Natural killer cell (primary cell): ENCODE results near the gene ATP6V0B. TPM values are rescaled to one million over a fixed set of nuclear protein-coding genes. Genes with fewer than 3 reads are reported as not detected.

Source experiments
- ATAC-seq, 3 donors: fragments of 150-1000 bp in 2 of 3; fragments of 200-7000 bp in 1 of 3; cut with Tn5 transposase; 1 replicate in 1 of 3; 2 replicates in 2 of 3; pipeline ENCODE4 v1.10.0; 2021; ENCODE audit warnings: mild to moderate bottlenecking in 2 of 3, moderate library complexity in 2 of 3
- DNase-seq, 2 donors: peaks; one replicate each; pipeline versions ENCODE4 v3.0.0 to v3.0.0-alpha.2; 2013 to 2021; ENCODE audit warnings: mixed read lengths in 1 of 2
- H3K27ac ChIP-seq: one replicate; pipeline ENCODE4 v1.5.1; 2013; ENCODE audit warnings: mild to moderate bottlenecking, low read length
- H3K27me3 ChIP-seq: one replicate; pipeline ENCODE4 v1.6.1; 2013; ENCODE audit warnings: low read length; ENCODE audit not compliant: control insufficient read depth, insufficient read depth
- H3K36me3 ChIP-seq: one replicate; pipeline ENCODE4 v1.6.1; 2013; ENCODE audit warnings: low read length; ENCODE audit not compliant: control insufficient read depth, insufficient read depth
- H3K4me1 ChIP-seq: one replicate; pipeline ENCODE4 v1.6.1; 2013; ENCODE audit warnings: low read length; ENCODE audit not compliant: control insufficient read depth, insufficient read depth
- H3K4me3 ChIP-seq: one replicate; pipeline ENCODE4 v1.5.1; 2013; ENCODE audit warnings: low read length
- H3K9me3 ChIP-seq: one replicate; pipeline ENCODE4 v1.6.1; 2013; ENCODE audit warnings: low read length; ENCODE audit not compliant: control insufficient read depth, insufficient read depth
- H3K27ac Mint-ChIP-seq, 2 donors: one replicate each; pipeline ENCODE4 v1.8.0; 2022; ENCODE audit warnings: mild to moderate bottlenecking in 2 of 2, mixed read lengths in 2 of 2, moderate library complexity in 1 of 2
- H3K27me3 Mint-ChIP-seq, 2 donors: one replicate each; pipeline ENCODE4 v1.8.0; 2022; ENCODE audit warnings: low read depth in 2 of 2, mixed read lengths in 2 of 2
- H3K36me3 Mint-ChIP-seq: one replicate; pipeline ENCODE4 v1.8.0; 2022; ENCODE audit warnings: mixed read lengths
- H3K4me1 Mint-ChIP-seq, 2 donors: one replicate each; pipeline ENCODE4 v1.8.0; 2022; ENCODE audit warnings: mixed read lengths in 2 of 2
- H3K4me3 Mint-ChIP-seq: one replicate; pipeline ENCODE4 v1.8.0; 2022; ENCODE audit warnings: mild to moderate bottlenecking, moderate library complexity, mixed read lengths
- H3K9me3 Mint-ChIP-seq, 2 donors: one replicate each; pipeline ENCODE4 v1.8.0; 2022; ENCODE audit warnings: mixed read lengths in 2 of 2
- WGBS: methylation state at CpG from one replicate; pipeline ENCODE4 v1.1.7; 2013; ENCODE audit warnings: missing lambda C conversion rate; ENCODE audit not compliant: insufficient coverage; 5-methylcytosine and 5-hydroxymethylcytosine counted together
- intact Hi-C: fragments of 100-400 bp; cut with micrococcal nuclease; formaldehyde crosslinking; loops from one replicate; pipeline ENCODE4 v1.14.2; 2022
- total RNA-seq, 4 donors: library from RNA; stranded (reverse); fragments of 120-200 nt in 1 of 4; gene quantifications; one replicate each; pipeline versions ENCODE4 v1.2.3 to v1.2.4, GENCODE V29; 2013 to 2022
- TF ChIP-seq, protein P1 (sequence below): fragments of 200-600 bp; IDR thresholded peaks from one replicate; pipeline ENCODE4 v1.8.0; 2022; ENCODE audit warnings: antibody characterized with exemption

The ATP6V0B gene
- total RNA-seq, 3 donors from 2014 or later (not counting 1 experiment from before 2014, with no cell fraction given) = 76.3 to 115 (median 113) TPM

DNA sequence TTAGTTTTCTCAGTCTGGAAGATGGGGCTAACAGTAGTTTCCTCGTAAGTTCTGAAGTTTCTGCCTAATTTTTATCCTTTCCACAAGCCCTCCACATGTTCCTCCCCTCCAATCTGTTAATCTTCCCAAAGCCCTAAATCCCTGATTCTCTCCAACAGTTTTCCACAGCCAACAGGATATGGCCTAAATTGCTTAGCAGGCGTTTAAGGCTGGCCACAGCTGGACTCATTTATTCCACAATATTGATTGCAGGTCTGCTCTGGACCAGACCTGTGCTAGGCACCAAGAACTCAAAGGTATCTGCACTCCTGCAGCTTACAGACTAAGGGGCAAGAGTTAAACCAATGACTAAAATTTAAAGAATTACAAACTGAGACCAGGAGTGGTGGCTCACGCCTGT is 52.6 kb downstream of the ATP6V0B start:
- Mint-ChIP-seq H3K27me3 (peaks cover 0 to 2% of the 10 kb centered on the region in 2 donors), H3K9me3 (no peaks in the 10 kb centered on the region), H3K4me3 (no peak overlapping the region), H3K27ac (no peak overlapping the region), H3K4me1 (peaks cover 13 to 20% of the 10 kb centered on the region in 2 donors), H3K36me3 (no peaks in the 10 kb centered on the region)
- no peak for DNase-seq
- WGBS = 89% methylated on average over 3 of the region's 3 CpGs
- Histone ChIP-seq H3K27ac (no peak overlapping the region), H3K9me3 (no peaks in the 10 kb centered on the region), H3K27me3 (no peaks in the 10 kb centered on the region), H3K4me1 (peaks cover 23% of the 10 kb centered on the region), H3K4me3 (no peak overlapping the region), H3K36me3 (no peaks in the 10 kb centered on the region)
- ATAC-seq = no peak
- intact Hi-C loops = no loop called here
- TF ChIP-seq, protein P1, sequence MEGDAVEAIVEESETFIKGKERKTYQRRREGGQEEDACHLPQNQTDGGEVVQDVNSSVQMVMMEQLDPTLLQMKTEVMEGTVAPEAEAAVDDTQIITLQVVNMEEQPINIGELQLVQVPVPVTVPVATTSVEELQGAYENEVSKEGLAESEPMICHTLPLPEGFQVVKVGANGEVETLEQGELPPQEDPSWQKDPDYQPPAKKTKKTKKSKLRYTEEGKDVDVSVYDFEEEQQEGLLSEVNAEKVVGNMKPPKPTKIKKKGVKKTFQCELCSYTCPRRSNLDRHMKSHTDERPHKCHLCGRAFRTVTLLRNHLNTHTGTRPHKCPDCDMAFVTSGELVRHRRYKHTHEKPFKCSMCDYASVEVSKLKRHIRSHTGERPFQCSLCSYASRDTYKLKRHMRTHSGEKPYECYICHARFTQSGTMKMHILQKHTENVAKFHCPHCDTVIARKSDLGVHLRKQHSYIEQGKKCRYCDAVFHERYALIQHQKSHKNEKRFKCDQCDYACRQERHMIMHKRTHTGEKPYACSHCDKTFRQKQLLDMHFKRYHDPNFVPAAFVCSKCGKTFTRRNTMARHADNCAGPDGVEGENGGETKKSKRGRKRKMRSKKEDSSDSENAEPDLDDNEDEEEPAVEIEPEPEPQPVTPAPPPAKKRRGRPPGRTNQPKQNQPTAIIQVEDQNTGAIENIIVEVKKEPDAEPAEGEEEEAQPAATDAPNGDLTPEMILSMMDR = no peak

Other genes with a start within 250 kb of the ATP6V0B start
- 1 to 10 TPM in 1 of 3 donors, not detected in 2; 1.4 TPM for gene ARTN, start 41.2 kb upstream of the ATP6V0B start, total RNA-seq
- 10 to 100 TPM; 18.1 to 22.7 (median 18.4) TPM for gene IPO13, start 28.0 kb upstream of the ATP6V0B start, total RNA-seq
- 10 to 100 TPM; 18.2 to 27.3 (median 18.8) TPM for gene DPH2, start 5.0 kb upstream of the ATP6V0B start, total RNA-seq
- 1 to 10 TPM; 1.5 to 5.5 (median 2.2) TPM for gene B4GALT2, start 4.2 kb downstream of the ATP6V0B start, total RNA-seq
- gene CCDC24, start 16.6 kb downstream of the ATP6V0B start, total RNA-seq = 1 to 10 TPM; 3.8 to 5.2 (median 3.9) TPM
- gene SLC6A9, start 56.5 kb downstream of the ATP6V0B start, total RNA-seq = under 1 TPM in 2 of 3 donors, not detected in 1; 0.29 to 0.55 TPM
- not detected for gene KLF17, start 143.9 kb downstream of the ATP6V0B start, total RNA-seq
- gene KLF18, start 166.7 kb downstream of the ATP6V0B start, total RNA-seq = not detected
- 10 to 100 TPM; 61.1 to 73.3 (median 67.3) TPM for gene DMAP1, start 238.5 kb downstream of the ATP6V0B start, total RNA-seq